WTC11 (cell line): ENCODE measurements around the gene MAP4K3. TPM values are rescaled to one million over a fixed set of nuclear protein-coding genes. Genes with fewer than 3 reads are reported as not detected.

Experiments used
- ATAC-seq: fragments of 200-7000 bp; cut with Tn5 transposase; 2 replicates; pipeline ENCODE4 v1.10.0; 2021; ENCODE audit warnings: mild to moderate bottlenecking, moderate library complexity
- CTCF ChIA-PET: fragments of 300-600 bp; sonication (Branson Sonifier 250); formaldehyde crosslinking; loops from one replicate; lab custom pipeline; 2021; ENCODE audit warnings: antibody characterized with exemption; lab: Charles Lee
- POLR2A ChIA-PET: fragments of 350-600 bp; sonication (Branson Sonifier 250); formaldehyde crosslinking; loops from one replicate; lab custom pipeline; 2021; ENCODE audit warnings: antibody characterized with exemption; lab: Charles Lee
- DNase-seq: peaks from one replicate; pipeline ENCODE4 v3.0.0; 2021; ENCODE audit warnings: low spot score
- H3K27ac Mint-ChIP-seq: 2 replicates; pipeline ENCODE4 v1.8.0; 2021; ENCODE audit warnings: mixed read lengths
- H3K27me3 Mint-ChIP-seq: 2 replicates; pipeline ENCODE4 v1.8.0; 2021; ENCODE audit warnings: low read depth, mild to moderate bottlenecking, moderate library complexity, mixed read lengths
- H3K36me3 Mint-ChIP-seq: 2 replicates; pipeline ENCODE4 v1.8.0; 2021; ENCODE audit warnings: mixed read lengths
- H3K4me1 Mint-ChIP-seq: 2 replicates; pipeline ENCODE4 v1.8.0; 2022; ENCODE audit warnings: mixed read lengths
- H3K4me3 Mint-ChIP-seq: 2 replicates; pipeline ENCODE4 v1.8.0; 2021; ENCODE audit warnings: mild to moderate bottlenecking, moderate library complexity, mixed read lengths
- H3K9me3 Mint-ChIP-seq: 2 replicates; pipeline ENCODE4 v1.8.0; 2021; ENCODE audit warnings: mixed read lengths
- AR ChIP-seq: fragments of 250-450 bp; sonication (Bioruptor Pico); IDR thresholded peaks from 2 replicates; pipeline ENCODE4 v1.9.0; 2021; ENCODE audit warnings: mild to moderate bottlenecking
- EMX1 ChIP-seq: fragments of 250-450 bp; sonication (Bioruptor Pico); IDR thresholded peaks from 2 replicates; pipeline ENCODE4 v1.8.0; 2021; ENCODE audit warnings: mild to moderate bottlenecking
- ESRRA ChIP-seq: sonication (generic); formaldehyde crosslinking; IDR thresholded peaks from 2 replicates; pipeline ENCODE4 v1.8.1; 2022; ENCODE audit warnings: mild to moderate bottlenecking, missing genetic modification reagents, borderline replicate concordance
- MXD4 ChIP-seq: fragments of 250-450 bp; sonication (Bioruptor Pico); IDR thresholded peaks from 2 replicates; pipeline ENCODE4 v1.8.0; 2021; ENCODE audit warnings: mild to moderate bottlenecking, moderate library complexity, borderline replicate concordance
- RELA ChIP-seq: sonication (generic); formaldehyde crosslinking; IDR thresholded peaks from 2 replicates; pipeline ENCODE4 v1.8.1; 2022; ENCODE audit warnings: missing genetic modification reagents, mild to moderate bottlenecking, borderline replicate concordance
- TCF7 ChIP-seq: sonication (generic); formaldehyde crosslinking; IDR thresholded peaks from 2 replicates; pipeline ENCODE4 v1.8.0; 2022; ENCODE audit warnings: mild to moderate bottlenecking, low read depth, missing genetic modification reagents, moderate library complexity
- USF1 ChIP-seq: sonication (generic); formaldehyde crosslinking; IDR thresholded peaks from 2 replicates; pipeline ENCODE4 v1.8.0; 2022; ENCODE audit warnings: mild to moderate bottlenecking, missing genetic modification reagents
- ZBTB43 ChIP-seq: sonication (generic); formaldehyde crosslinking; IDR thresholded peaks from 2 replicates; pipeline ENCODE4 v1.8.1; 2023; ENCODE audit warnings: mild to moderate bottlenecking, missing genetic modification reagents
- ZNF121 ChIP-seq: sonication (generic); formaldehyde crosslinking; IDR thresholded peaks from 2 replicates; pipeline ENCODE4 v1.8.0; 2023; ENCODE audit warnings: missing genetic modification reagents
- ZNF425 ChIP-seq: fragments of 250-450 bp; sonication (Bioruptor Pico); conservative IDR thresholded peaks from 2 replicates; pipeline ENCODE4 v1.9.0; 2021; ENCODE audit warnings: mild to moderate bottlenecking
- ZNF532 ChIP-seq: fragments of 250-450 bp; sonication (Bioruptor Pico); IDR thresholded peaks from 2 replicates; pipeline ENCODE4 v1.9.0; 2021; ENCODE audit warnings: mild to moderate bottlenecking, borderline replicate concordance
- total RNA-seq: library from RNA; stranded (reverse); gene quantifications from 3 replicates; pipeline ENCODE4 v1.2.3, GENCODE V29; 2021

Gene MAP4K3
- total RNA-seq, 1 experiment from 2014 or later, result 73.2 TPM

GRCh38 chr2:39216346-39217191, 220.5 kb downstream of the MAP4K3 start:
- CTCF ChIA-PET, result no interaction called here
- POLR2A ChIA-PET, result no interaction called here
- no peaks in the 10 kb centered on the region; the same call in 1 of the 2 replicates for H3K36me3 Mint-ChIP-seq

GRCh38 chr2:39215545-39215944, 221.5 kb downstream of the MAP4K3 start:
- H3K9me3 Mint-ChIP-seq, result peaks cover 4% of the 10 kb centered on the region; the same call in 1 of the 2 replicates
- H3K4me3 Mint-ChIP-seq, result no peak overlapping the region
- DNase-seq, result no peak
- no peak for ATAC-seq
- TF ChIP-seq MXD4 (CRISPR knock-in tag), result no peak
- no peak for TF ChIP-seq RELA (CRISPR knock-in tag)
- TF ChIP-seq TCF7 (CRISPR knock-in tag), result no peak
- no peak for TF ChIP-seq USF1 (CRISPR knock-in tag)
- TF ChIP-seq ZNF532, result no peak
- TF ChIP-seq ZNF425 (CRISPR knock-in tag), result no peak
- no peak for TF ChIP-seq ESRRA (CRISPR knock-in tag)
- no peak for TF ChIP-seq ZNF121
- ChIA-PET CTCF (no interaction called here), POLR2A (interaction anchor here (0.6 kb wide), 1 partner anchor 308 kb away, joined by 4 read pairs; no protein-coding TSS in a partner anchor)
- H3K4me1 Mint-ChIP-seq, result peaks cover 10% of the 10 kb centered on the region
- no peaks in the 10 kb centered on the region for H3K27me3 Mint-ChIP-seq
- H3K27ac Mint-ChIP-seq, result no peak overlapping the region
- no peaks in the 10 kb centered on the region; the same call in 1 of the 2 replicates for H3K36me3 Mint-ChIP-seq

More at GRCh38 chr2:39216346-39217191, 220.5 kb downstream of the MAP4K3 start:
- no peaks in the 10 kb centered on the region for H3K27me3 Mint-ChIP-seq
- ATAC-seq, result no peak
- no peak overlapping the region for H3K27ac Mint-ChIP-seq
- no peak for DNase-seq
- no peak overlapping the region for H3K4me3 Mint-ChIP-seq
- H3K9me3 Mint-ChIP-seq, result peaks cover 4% of the 10 kb centered on the region; the same call in 1 of the 2 replicates
- H3K4me1 Mint-ChIP-seq, result peaks cover 13% of the 10 kb centered on the region
- TF ChIP-seq AR (CRISPR knock-in tag) (no peak), EMX1 (CRISPR knock-in tag) (no peak), ZBTB43 (no peak)
